Heart right ventricle (tissue), 16 donors: ENCODE data around the gene DOCK3. TPM values are rescaled to one million over a fixed set of nuclear protein-coding genes. Genes with fewer than 3 reads are reported as not detected.
"Not testable (repeated sequence)": the region's sequence is repeated elsewhere in the genome, so short reads cannot be mapped to it uniquely, and the experiment has no call there.

Experiments used
- ATAC-seq, 8 donors: fragments of 200-7000 bp; cut with Tn5 transposase; one replicate each; pipeline ENCODE4 v1.9.1; 2020; ENCODE audit warnings: mild to moderate bottlenecking in 8 of 8, moderate library complexity in 8 of 8, moderate number of reproducible peaks in 1 of 8
- DNase-seq, 2 donors: peaks; one replicate each; pipeline ENCODE4 v3.0.0-alpha.2; 2020
- H3K27ac ChIP-seq, 10 donors: fragments of 200-600 bp; sonication (generic) in 2 of 10; one replicate each; pipeline versions ENCODE4 v1.5.0 to v1.8.0; 2020 to 2022; ENCODE audit warnings: mild to moderate bottlenecking in 3 of 10
- H3K27me3 ChIP-seq, 7 donors: fragments of 200-600 bp; one replicate each; pipeline ENCODE4 v1.8.0; 2021 to 2022; ENCODE audit warnings: mild to moderate bottlenecking in 2 of 7
- H3K36me3 ChIP-seq, 9 donors: fragments of 200-600 bp; sonication (generic) in 1 of 9; one replicate each; pipeline versions ENCODE4 v1.5.0 to v1.8.0; 2020 to 2022; ENCODE audit warnings: mild to moderate bottlenecking in 2 of 9
- H3K4me1 ChIP-seq, 9 donors: fragments of 200-600 bp; sonication (generic) in 1 of 9; one replicate each; pipeline versions ENCODE4 v1.5.0 to v1.8.0; 2020 to 2022; ENCODE audit warnings: mild to moderate bottlenecking in 4 of 9
- H3K4me3 ChIP-seq, 10 donors: fragments of 200-600 bp; sonication (generic) in 2 of 10; one replicate each; pipeline versions ENCODE4 v1.5.0 to v1.8.0; 2020 to 2022; ENCODE audit warnings: mild to moderate bottlenecking in 7 of 10, moderate library complexity in 2 of 10
- H3K9me3 ChIP-seq, 11 donors: fragments of 200-600 bp in 10 of 11; sonication (generic) in 2 of 11; one replicate each; pipeline versions ENCODE4 v1.5.0 to v1.8.0; 2013 to 2022; ENCODE audit warnings: mild to moderate bottlenecking in 2 of 11, control low read depth in 1 of 11, moderate library complexity in 1 of 11
- WGBS, 2 donors: extraction: QIAGEN DNeasy Blood & Tissue Kit; methylation state at CpG; one replicate each; pipeline ENCODE4 v1.1.7; 2013; ENCODE audit warnings: inconsistent platforms in 1 of 2; 5-methylcytosine and 5-hydroxymethylcytosine counted together
- intact Hi-C, 10 donors: fragments of 100-400 bp; cut with DNase I; formaldehyde crosslinking; loops; one replicate each; pipeline versions ENCODE4 v1.11.1 to v1.14.2; 2022
- polyA plus RNA-seq, 2 donors: library from polyadenylated mRNA; stranded (reverse); fragments of 200-250 nt; gene quantifications; one replicate each; pipeline ENCODE4 v1.2.3, GENCODE V29; 2013
- total RNA-seq, 10 donors: library from RNA; stranded (reverse); fragmentation: NEBNext Ultra II Directional in 3 of 10; extraction: Animal tissue kit (Norgen Biotek cat#: 25700) in 3 of 10; gene quantifications; one replicate each; pipeline versions ENCODE4 v1.2.1 to v1.2.4, GENCODE V29; 2021 to 2023
- TF ChIP-seq, protein P1 (sequence below), 9 donors: fragments of 200-600 bp; sonication (generic) in 2 of 9; IDR thresholded peaks; one replicate each; pipeline versions ENCODE4 v1.5.0 to v1.8.0; 2021 to 2022; ENCODE audit warnings: antibody characterized with exemption in 9 of 9, mild to moderate bottlenecking in 5 of 9, moderate library complexity in 1 of 9
- donor health status: Arrhythmogenic right ventricular cardiomyopathy.
- donor health status: ischemic (EF 13 %, LVEDD 7.1; RV severe dilation, severe dysfunction).
- donor health status: healthy with polysubstance abuse.
- donor health status: DM: no; HTN: yes; CAD: no.
- donor health status: DM: no; HTN: no; CAD: no.
- donor health status: ischemic (EF 25% LVEDD 6.9; RV normal size, moderate dysfunction).
- donor health status: ischemic (EF 25% LVEDD 5.7; RV mildly dilated, moderate dysfunction).
- donor health status: healthy.
- donor health status: DM: yes; HTN: yes; CAD: no.
- donor health status: Ischemic cardiomyopathy.
- donor health status: ischemic (EF 35%, LVEDD 5.7; RV mildly dilated, moderate dysfunction).
- donor health status: nonischemic (EF 11% LVEDD 7.7; RV severe dilation, severe dysfunction).
- donor health status: DM: yes; HTN: yes; CAD: no.
- donor health status: PGD.
- donor health status: ischemic (EF 29% LVEDD 5.4; RV normal size, mild dysfunction).
- donor health status: nonischemic (EF 23%, LVEDD 6.1; RV moderate dilation, normal function).

The DOCK3 gene
- total and polyA plus RNA-seq, 12 donors, result 1.2 to 6.6 (median 4.7) TPM

DNA sequence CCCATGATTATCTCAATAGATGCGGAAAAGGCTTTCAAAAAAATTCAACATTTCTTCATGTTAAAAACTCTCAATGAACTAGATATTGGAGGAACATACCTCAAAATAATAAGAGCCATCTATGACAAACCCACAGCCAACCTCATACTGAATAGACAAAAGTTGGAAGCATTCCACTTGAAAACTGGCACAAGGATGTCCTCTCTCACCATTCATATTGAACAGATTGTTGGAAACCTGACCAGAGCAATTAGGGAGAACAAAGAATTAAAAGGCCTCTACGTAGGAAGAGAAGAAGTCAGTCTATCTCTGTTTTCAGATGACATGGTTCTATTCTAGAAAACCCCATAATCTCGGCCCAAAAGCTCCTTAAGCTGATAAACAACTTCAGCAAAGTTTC lies 435.9 kb downstream of the DOCK3 start:
- WGBS, 2 donors, result 64 to 70% methylated on average over 3 of the region's 3 CpGs
- TF ChIP-seq, protein P1, sequence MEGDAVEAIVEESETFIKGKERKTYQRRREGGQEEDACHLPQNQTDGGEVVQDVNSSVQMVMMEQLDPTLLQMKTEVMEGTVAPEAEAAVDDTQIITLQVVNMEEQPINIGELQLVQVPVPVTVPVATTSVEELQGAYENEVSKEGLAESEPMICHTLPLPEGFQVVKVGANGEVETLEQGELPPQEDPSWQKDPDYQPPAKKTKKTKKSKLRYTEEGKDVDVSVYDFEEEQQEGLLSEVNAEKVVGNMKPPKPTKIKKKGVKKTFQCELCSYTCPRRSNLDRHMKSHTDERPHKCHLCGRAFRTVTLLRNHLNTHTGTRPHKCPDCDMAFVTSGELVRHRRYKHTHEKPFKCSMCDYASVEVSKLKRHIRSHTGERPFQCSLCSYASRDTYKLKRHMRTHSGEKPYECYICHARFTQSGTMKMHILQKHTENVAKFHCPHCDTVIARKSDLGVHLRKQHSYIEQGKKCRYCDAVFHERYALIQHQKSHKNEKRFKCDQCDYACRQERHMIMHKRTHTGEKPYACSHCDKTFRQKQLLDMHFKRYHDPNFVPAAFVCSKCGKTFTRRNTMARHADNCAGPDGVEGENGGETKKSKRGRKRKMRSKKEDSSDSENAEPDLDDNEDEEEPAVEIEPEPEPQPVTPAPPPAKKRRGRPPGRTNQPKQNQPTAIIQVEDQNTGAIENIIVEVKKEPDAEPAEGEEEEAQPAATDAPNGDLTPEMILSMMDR (IDR thresholded peaks at IDR 0.05), result no peak
- H3K4me1 ChIP-seq, result no peaks in the 10 kb centered on the region
- no peaks in the 10 kb centered on the region for H3K36me3 ChIP-seq
- no peak for ATAC-seq
- no peak overlapping the region for H3K27ac ChIP-seq
- no peak overlapping the region for H3K4me3 ChIP-seq
- intact Hi-C loops, result no loop called here
- H3K27me3 ChIP-seq, result no peaks in the 10 kb centered on the region
- no peak for DNase-seq
- peaks cover 0 to 30% (median 0%) of the 10 kb centered on the region in 11 donors for H3K9me3 ChIP-seq

DNA sequence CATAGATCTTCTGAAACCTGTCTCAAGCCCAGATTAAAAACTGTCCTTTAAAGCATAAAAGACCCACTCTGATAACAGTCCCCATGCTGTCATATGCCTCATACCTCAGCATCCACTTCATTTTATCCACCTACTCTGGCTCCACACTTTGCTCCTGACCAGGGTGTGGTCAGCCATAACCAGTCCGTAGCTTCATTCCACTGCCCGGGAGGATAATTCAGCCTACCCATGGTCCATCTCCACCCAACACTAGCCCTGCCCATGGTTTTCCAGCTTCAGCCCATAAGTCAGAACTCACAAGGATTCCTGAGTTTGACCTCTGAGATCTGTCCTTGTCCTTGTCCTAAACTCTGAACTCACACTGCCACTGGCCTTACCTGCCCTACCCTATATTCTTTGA lies 448.2 kb downstream of the DOCK3 start:
- Histone ChIP-seq H3K9me3 (peaks cover 0 to 11% (median 0%) of the 10 kb centered on the region in 11 donors), H3K27me3 (no peaks in the 10 kb centered on the region), H3K4me1 (no peaks in the 10 kb centered on the region), H3K4me3 (no peak overlapping the region), H3K27ac (no peak overlapping the region), H3K36me3 (no peaks in the 10 kb centered on the region)
- TF ChIP-seq, protein P1 (IDR thresholded peaks at IDR 0.05), result no peak
- intact Hi-C loops, result no loop called here
- no peak for DNase-seq
- ATAC-seq, result no peak
- 87 to 89% methylated on average over 2 of the region's 2 CpGs for WGBS, 2 donors

DNA sequence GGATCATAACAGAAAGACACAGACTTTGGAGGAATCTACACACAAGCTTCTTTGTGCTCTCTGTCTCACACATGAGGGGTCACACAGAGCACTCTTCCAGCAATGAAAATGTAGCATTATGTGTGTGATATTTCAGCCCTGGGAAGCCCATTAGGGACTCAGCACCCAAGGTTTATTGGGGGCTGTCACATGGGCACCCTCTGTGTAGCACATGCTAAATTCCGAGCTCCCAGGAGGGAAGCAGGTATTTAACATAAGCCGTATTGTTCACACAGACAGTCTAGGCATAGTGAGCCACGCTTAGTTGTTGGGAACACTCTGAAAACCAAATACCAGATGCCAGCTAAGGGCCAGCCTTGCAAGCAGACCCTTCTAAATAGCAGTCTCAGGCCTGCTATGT lies 448.8 kb downstream of the DOCK3 start:
- Histone ChIP-seq H3K36me3 (no peaks in the 10 kb centered on the region), H3K4me1 (no peaks in the 10 kb centered on the region), H3K27me3 (no peaks in the 10 kb centered on the region), H3K27ac (no peak overlapping the region), H3K9me3 (peaks cover 0 to 10% (median 0%) of the 10 kb centered on the region in 11 donors), H3K4me3 (no peak overlapping the region)
- DNase-seq (no peak), ATAC-seq (no peak)
- 79 to 85% methylated on average over 3 of the region's 3 CpGs for WGBS, 2 donors
- intact Hi-C loops, result no loop called here
- TF ChIP-seq, protein P1 (IDR thresholded peaks at IDR 0.05), result no peak

DNA sequence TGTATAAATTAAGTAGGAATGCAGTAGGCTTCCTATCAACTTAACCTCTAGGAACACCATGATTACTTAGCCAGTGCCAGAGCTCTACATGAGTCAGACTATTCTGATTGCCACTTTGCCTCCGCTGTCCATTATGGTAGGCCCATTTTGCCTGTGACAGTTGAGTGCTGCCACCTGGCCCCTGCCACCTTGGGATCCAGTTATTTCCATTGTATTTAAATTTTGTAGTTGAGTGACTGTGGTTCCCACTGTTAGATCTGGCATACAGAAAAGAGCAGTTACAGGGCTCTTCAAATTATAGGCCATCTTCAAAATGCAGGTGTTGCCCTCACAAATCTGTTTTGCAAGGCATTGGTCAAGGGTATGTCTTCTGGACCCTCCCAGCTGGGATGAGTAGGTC lies 456.9 kb downstream of the DOCK3 start:
- H3K36me3 ChIP-seq, intact Hi-C loops, H3K4me1 ChIP-seq, DNase-seq, H3K27ac ChIP-seq, ATAC-seq, H3K4me3 ChIP-seq, H3K27me3 ChIP-seq: not testable (repeated sequence)
- WGBS, 2 donors, result 88 to 97% methylated on average over 1 of the region's 1 CpG
- H3K9me3 ChIP-seq, result peaks cover 0 to 33% (median 9%) of the 10 kb centered on the region in 11 donors

DNA sequence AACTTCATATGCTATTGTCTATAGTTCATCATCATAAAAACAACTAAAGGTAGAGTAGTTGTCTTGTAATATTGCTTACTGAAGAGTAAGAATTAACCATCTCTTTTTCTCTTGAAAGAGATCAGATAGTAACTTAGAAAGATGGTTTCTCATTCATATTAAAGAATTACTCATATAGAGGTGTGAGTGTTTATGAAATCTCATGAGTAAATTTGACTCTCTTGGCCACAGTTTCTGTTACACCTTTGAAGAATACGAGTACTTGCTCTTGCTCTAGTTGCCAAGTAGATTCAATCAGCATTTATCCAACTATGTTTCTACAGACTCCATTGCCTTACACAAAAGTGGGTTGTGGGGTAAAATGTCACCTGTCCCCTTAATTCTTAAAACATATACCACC lies 463.0 kb downstream of the DOCK3 start:
- Histone ChIP-seq H3K4me3 (no peak overlapping the region), H3K27ac (no peak overlapping the region), H3K36me3 (no peaks in the 10 kb centered on the region), H3K27me3 (no peaks in the 10 kb centered on the region), H3K4me1 (no peaks in the 10 kb centered on the region), H3K9me3 (peaks cover 0 to 16% (median 0%) of the 10 kb centered on the region in 11 donors)
- no peak for DNase-seq
- TF ChIP-seq, protein P1 (IDR thresholded peaks at IDR 0.05), result no peak
- intact Hi-C loops, result no loop called here
- no peak for ATAC-seq
- WGBS, 2 donors, result 76 to 88% methylated on average over 1 of the region's 1 CpG
